Calu3 (cell line): Measurements from ENCODE around the gene C17orf78. TPM values are rescaled to one million over a fixed set of nuclear protein-coding genes. Genes with fewer than 3 reads are reported as not detected.
"Not testable (repeated sequence)": the region's sequence is repeated elsewhere in the genome, so short reads cannot be mapped to it uniquely, and the experiment has no call there.

Source experiments
- BruUV-seq: library from RNA; stranded (reverse); fragments of 400-500 nt; replicated peaks from 2 replicates; lab custom pipeline; 2021; lab: Mats Ljungman, UMichigan
- CTCF ChIA-PET: fragments of 300-600 bp; sonication (Branson Sonifier 250); formaldehyde crosslinking; loops from one replicate; lab custom pipeline; 2022; ENCODE audit warnings: antibody characterized with exemption; lab: Charles Lee
- DNase-seq: peaks from one replicate; pipeline ENCODE4 v3.0.0; 2022
- H3K27ac Mint-ChIP-seq: one replicate; pipeline ENCODE4 v1.8.0; 2022; ENCODE audit warnings: mixed read lengths; ENCODE audit not compliant: unreplicated experiment
- H3K27me3 Mint-ChIP-seq: one replicate; pipeline ENCODE4 v1.8.0; 2022; ENCODE audit warnings: mixed read lengths; ENCODE audit not compliant: unreplicated experiment
- H3K36me3 Mint-ChIP-seq: one replicate; pipeline ENCODE4 v1.8.0; 2022; ENCODE audit warnings: mild to moderate bottlenecking, moderate library complexity, mixed read lengths; ENCODE audit not compliant: insufficient read depth, unreplicated experiment
- H3K4me1 Mint-ChIP-seq: one replicate; pipeline ENCODE4 v1.8.0; 2022; ENCODE audit warnings: mild to moderate bottlenecking, low read depth, mixed read lengths; ENCODE audit not compliant: unreplicated experiment
- H3K4me3 Mint-ChIP-seq: one replicate; pipeline ENCODE4 v1.8.0; 2022; ENCODE audit warnings: mild to moderate bottlenecking, low read depth, moderate library complexity, mixed read lengths; ENCODE audit not compliant: unreplicated experiment
- H3K9me3 Mint-ChIP-seq: one replicate; pipeline ENCODE4 v1.8.0; 2022; ENCODE audit warnings: low read depth, mixed read lengths; ENCODE audit not compliant: unreplicated experiment
- CTCF ChIP-seq: fragments of 200-600 bp; IDR thresholded peaks from one replicate; pipeline ENCODE4 v1.8.0; 2022; ENCODE audit warnings: antibody characterized with exemption; ENCODE audit not compliant: unreplicated experiment
- intact Hi-C: fragments of 100-400 bp; cut with micrococcal nuclease; formaldehyde crosslinking; loops from one replicate; pipeline ENCODE4 v1.10.0; 2022; ENCODE audit not compliant: unreplicated experiment
- total RNA-seq: library from RNA; stranded (reverse); gene quantifications from 2 replicates; pipeline ENCODE4 v1.2.3, GENCODE V29; 2022

The C17orf78 gene
- total RNA-seq, 1 experiment from 2014 or later = not detected

DNA sequence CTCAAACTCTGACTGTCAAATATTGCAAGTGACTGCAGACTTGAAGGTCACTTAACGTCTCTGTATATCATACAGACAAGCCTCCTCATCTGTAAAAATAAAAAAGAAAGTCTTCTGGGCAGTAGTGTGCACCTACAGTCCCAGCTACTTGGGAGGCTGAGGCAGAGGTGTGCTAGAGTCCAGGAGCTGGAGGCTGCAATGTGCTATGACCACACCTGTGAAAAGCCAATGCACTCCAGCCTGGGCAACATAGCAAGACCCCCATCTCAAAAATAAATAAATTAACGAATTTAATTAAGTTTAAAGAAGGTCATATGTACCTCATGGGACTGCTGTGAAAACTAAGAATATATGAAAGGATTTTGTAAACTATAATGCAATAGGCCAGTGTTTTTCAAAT lies 35.0 kb upstream of the C17orf78 start:
- peaks cover 3% of the 10 kb centered on the region for H3K4me1 Mint-ChIP-seq
- no peak overlapping the region for H3K4me3 Mint-ChIP-seq
- no peak for TF ChIP-seq CTCF
- H3K27ac Mint-ChIP-seq = no peak overlapping the region
- no peaks in the 10 kb centered on the region for H3K27me3 Mint-ChIP-seq
- CTCF ChIA-PET = interaction anchor here (0.6 to 2.7 kb wide), 6 partner anchors 10 to 1746 kb away, joined by 3 to 13 read pairs (median 6); no protein-coding TSS in a partner anchor
- intact Hi-C loops = no loop called here
- peaks cover 60% of the 10 kb centered on the region for H3K36me3 Mint-ChIP-seq
- no peak for DNase-seq
- no peaks in the 10 kb centered on the region for H3K9me3 Mint-ChIP-seq
- no TSS peak for BruUV-seq

DNA sequence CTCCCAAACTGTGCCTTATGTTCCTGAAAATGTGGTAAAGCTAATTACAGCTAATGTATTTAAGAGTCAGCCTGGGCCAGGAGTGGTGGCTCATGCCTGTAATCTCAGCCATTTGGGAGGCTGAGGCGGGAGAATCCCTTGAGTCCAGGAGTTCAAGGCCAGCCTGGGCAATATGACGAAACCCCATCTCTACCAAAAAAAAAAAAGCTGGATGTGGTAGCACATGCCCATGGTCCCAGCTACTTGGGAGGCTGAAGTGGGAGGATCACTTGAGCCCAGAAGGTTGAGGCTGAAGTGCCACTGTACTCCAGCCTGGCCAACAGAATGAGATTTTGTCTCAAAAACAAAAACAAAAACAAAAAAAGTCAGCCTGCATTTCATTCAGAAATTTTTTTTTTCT lies 33.2 kb upstream of the C17orf78 start:
- TF ChIP-seq CTCF = no peak
- Mint-ChIP-seq H3K4me1 (peaks cover 17% of the 10 kb centered on the region), H3K9me3 (peaks cover 2% of the 10 kb centered on the region), H3K36me3 (peaks cover 62% of the 10 kb centered on the region), H3K27ac (no peak overlapping the region), H3K27me3 (no peaks in the 10 kb centered on the region), H3K4me3 (no peak overlapping the region)
- CTCF ChIA-PET = interaction anchor here (0.6 to 1.1 kb wide), 4 partner anchors 16 to 114 kb away, joined by 3 to 13 read pairs (median 4); no protein-coding TSS in a partner anchor
- BruUV-seq = no TSS peak
- DNase-seq = no peak
- intact Hi-C loops = no loop called here

GRCh38 chr17:37344519-37344918 lies 31.3 kb upstream of the C17orf78 start:
- Mint-ChIP-seq H3K4me3 (no peak overlapping the region), H3K4me1 (peaks cover 17% of the 10 kb centered on the region), H3K27me3 (no peaks in the 10 kb centered on the region), H3K9me3 (peaks cover 2% of the 10 kb centered on the region), H3K27ac (no peak overlapping the region), H3K36me3 (peaks cover 48% of the 10 kb centered on the region)
- CTCF ChIA-PET = interaction anchor here (1.1 to 2.1 kb wide), 2 partner anchors 29 to 61 kb away, joined by 3 to 6 read pairs; no protein-coding TSS in a partner anchor
- intact Hi-C loops = no loop called here
- BruUV-seq = no TSS peak
- no peak for TF ChIP-seq CTCF
- DNase-seq = no peak

DNA sequence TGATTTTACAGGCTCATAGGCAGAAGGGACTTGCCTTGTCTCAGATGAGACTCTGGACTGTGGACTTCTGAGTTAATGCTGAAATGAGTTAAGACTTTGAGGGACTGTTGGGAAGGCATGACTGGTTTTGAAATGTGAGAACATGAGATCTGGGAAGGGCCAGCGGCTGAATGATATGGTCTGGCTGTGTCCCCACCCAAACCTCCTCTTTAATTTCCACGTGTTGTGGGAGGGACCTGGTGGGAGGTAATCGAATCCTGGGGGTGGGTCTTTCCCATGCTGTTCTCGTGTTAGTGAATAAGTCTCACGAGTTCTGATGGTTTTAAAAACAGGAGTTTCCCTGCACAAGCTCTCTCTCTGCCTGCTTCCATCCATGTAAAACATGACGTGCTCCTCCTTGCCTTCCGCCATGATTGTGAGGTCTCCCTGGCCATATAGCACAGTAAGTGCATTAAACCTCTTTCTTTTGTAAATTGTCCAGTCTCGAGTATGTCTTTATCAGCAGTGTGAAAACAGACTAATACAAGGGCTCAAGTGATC lies 28.9 kb upstream of the C17orf78 start:
- BruUV-seq, H3K27me3 Mint-ChIP-seq, H3K9me3 Mint-ChIP-seq, H3K4me3 Mint-ChIP-seq, intact Hi-C loops, H3K27ac Mint-ChIP-seq, DNase-seq: not testable (repeated sequence)
- Mint-ChIP-seq H3K36me3 (peaks cover 49% of the 10 kb centered on the region), H3K4me1 (peaks cover 17% of the 10 kb centered on the region)
- CTCF ChIA-PET = interaction anchor here (0.6 to 2.3 kb wide), 2 partner anchors 27 to 79 kb away, joined by 6 to 8 read pairs; no protein-coding TSS in a partner anchor

GRCh38 chr17:37356796-37357569 lies 18.8 kb upstream of the C17orf78 start:
- peak; percentile 48 for DNase-seq
- BruUV-seq, H3K9me3 Mint-ChIP-seq, intact Hi-C loops, H3K27me3 Mint-ChIP-seq: not testable (repeated sequence)
- H3K4me1 Mint-ChIP-seq = peaks cover 45% of the 10 kb centered on the region
- H3K27ac Mint-ChIP-seq = peak overlapping the region; percentile 90
- CTCF ChIA-PET = interaction anchor here (0.6 to 7.3 kb wide), 5 partner anchors 9 to 644 kb away, joined by 3 to 98 read pairs (median 4); no protein-coding TSS in a partner anchor
- H3K36me3 Mint-ChIP-seq = peaks cover 73% of the 10 kb centered on the region
- H3K4me3 Mint-ChIP-seq = peak overlapping the region; percentile 100
